ENCODE data around the gene ALKBH5.

The ALKBH5 gene

DNA sequence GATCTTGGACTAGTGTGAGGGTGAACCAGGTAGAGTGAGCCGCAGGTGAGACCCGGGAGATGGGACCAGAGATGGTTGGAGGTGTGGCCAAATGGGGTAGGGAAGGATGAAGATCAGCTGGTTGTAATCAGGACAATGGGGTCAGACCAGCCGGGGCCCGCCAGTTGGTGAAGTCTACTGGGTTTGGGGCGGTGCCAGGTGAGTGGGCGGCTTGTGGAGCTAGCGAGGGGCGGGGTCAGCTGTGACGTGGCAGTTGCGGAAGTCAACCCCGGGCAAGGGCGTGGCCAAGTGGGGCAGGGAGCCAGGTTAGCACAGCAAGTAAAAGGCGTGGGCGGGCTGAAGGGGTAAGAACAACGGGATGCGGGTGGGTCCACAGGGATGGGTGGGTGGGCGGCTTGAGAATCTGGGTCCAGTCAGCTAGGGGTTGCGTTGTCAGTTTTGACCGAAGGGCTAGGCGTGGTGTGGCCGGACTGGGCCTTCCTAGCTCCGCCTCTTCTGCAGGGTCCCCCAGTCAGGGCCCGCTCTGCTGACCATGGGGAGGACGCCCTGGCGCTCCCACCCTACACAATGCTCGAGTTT, 25.5 kb upstream of the ALKBH5 start:
- DNase-seq = peak; percentile 35

DNA sequence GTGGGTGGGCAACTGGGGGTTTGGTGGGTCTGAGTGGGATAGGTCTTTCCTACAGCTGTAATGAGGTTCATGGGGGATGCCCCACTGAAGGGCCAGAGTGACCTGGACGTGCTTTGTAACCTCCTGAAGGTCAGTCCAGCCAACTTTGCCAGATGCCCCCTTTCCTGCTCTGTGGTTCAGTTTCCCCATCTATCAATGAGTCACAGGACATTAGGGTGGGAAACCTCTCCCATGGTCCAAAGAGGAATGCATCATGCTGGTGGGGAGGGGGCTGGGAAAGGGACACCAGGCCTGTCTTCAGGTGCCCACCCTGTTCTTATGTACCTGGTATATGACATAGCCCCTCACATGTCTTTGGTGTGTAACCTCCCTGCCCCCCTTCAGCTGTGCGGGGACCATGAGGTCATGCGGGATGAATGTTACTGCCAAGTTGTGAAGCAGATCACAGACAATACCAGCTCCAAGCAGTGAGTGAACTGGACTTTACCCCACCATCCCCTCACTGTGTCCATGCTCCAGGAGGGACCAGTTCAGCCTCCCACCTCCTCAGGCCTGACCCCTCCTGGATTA, 24.0 kb upstream of the ALKBH5 start:
- DNase-seq = no peak

DNA sequence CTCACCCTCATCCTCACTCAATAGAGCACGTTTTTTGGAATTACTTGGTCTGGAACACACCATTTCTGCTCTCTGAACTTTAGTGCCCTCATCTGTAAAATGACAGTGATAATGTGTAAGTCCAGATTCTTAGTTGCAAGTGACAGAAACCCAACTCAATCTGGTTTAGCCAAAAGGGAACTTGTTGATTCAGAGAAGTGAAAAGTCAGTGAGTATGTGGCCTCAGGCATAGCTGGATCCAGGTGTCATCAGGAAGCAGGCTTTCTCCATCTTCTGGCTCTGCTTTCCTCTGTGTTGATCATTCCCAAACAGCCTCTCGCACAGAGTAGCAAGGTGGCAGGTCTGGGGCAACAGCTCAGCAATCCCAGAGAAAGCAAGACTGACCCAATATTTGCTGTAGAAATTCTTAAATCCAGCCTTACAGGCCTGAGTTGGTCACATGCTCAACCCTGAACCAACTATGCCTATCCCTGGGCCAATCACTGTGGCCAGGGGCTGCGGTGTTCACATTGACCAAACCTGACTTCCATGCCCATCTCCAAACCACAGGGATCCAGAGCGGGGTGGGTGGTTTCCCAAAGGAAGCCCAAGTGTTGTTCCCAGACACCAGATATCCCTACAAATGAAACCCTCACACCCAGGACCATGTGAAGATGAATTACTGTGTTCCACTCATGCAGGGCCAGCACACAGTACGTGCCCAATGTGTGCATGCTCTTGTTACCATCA, 23.3 kb upstream of the ALKBH5 start:
- no peak for DNase-seq

DNA sequence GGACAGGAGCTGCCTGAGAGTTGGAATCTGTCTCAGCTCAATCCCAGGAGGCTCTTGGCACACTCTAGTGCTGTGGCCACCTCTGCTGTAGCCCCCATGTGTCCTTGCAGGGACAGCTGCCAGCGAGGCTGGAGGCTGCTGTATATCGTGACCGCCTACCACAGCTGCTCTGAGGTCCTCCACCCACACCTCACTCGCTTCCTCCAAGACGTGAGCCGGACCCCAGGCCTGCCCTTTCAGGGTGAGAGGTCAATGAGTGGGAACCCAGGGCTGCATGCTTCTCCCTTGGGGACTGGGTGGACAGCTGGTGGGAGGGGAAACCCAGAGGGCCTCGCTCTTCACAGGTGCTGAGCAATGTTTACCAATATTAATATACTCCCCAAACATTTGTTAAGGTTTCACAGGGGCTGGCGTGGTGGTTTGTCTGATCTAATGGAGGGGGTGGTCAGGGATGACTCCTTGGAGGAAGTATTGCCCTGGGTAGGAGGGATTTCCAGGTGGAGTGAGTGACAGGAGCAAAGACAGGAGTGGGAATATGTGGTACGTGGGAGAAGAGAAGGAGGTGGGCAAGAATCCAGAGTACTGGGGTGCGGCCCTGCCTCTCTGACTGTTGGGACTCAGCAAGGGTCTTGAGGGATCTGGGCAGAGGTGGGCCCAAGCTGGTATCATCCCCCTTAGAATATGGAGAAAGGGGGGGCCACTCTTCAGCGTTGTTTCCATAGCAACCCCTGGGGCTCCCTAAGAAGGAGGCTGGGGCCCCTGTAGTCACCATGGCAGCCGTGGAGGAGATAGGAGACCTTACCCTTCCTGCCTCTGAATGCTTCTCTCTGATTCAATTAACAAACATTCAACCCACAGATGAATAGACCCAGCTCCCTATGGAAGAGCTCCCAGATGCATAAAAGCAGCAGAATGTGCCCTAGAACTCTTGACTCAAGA, 22.2 kb upstream of the ALKBH5 start:
- no peak for DNase-seq

DNA sequence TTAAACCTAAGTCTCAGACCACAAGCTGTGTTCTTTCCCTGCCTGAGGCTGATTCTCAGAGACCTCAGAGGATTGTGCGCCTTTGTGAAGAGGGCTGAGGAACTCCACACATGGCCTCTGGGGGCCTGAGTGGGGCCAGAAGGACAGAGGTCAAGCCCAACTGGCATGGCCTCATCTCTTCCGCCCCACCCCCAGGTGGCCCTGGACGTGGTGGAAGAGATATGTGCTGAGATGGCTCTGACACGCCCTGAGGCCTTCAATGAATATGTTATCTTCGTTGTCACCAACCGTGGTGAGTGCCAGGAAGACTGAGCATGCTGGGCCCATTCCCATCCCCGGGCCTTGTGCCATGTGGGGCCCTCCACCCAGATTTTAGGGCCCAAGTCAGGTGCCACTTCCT, 20.1 kb upstream of the ALKBH5 start:
- DNase-seq = no peak

DNA sequence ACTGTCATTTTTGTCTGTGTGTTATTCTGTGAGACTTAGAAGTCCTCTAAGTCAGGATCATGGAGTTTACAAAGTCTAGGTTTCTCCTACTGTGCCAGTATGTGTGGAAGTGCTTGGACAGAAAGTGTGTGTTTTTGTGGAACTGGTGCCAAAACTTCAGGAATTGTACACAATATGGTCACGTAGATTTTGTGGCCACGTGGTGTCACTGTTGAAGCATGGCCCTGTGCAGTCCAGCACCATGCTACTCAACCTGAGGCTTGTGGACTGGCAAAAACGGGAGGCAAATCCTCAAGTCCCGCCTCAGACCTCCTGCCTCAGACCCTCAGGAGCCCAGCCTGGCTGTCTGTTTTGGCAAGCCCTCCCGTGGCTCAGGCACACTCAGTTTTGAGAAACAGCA, 16.7 kb upstream of the ALKBH5 start:
- no peak for DNase-seq

DNA sequence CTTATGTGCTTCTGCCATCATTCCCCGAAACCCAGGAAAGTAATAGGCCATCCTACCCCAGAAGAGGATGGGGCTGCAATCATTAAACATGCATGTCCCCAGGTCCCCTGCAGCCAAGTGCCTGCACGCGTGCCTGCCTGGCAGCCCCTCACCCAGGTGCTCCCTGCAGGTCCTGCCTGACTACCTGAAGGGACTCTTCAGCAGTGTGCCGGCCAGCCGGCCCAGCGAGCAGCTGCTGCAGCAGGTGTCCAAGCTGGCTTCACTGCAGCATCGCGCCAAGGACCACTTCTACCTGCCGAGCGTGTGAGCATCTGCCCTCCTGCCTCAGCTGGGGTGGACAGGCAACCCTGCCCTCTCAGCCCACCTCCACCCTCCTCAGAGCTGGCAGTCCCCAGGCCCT, 16.2 kb upstream of the ALKBH5 start:
- DNase-seq = no peak

DNA sequence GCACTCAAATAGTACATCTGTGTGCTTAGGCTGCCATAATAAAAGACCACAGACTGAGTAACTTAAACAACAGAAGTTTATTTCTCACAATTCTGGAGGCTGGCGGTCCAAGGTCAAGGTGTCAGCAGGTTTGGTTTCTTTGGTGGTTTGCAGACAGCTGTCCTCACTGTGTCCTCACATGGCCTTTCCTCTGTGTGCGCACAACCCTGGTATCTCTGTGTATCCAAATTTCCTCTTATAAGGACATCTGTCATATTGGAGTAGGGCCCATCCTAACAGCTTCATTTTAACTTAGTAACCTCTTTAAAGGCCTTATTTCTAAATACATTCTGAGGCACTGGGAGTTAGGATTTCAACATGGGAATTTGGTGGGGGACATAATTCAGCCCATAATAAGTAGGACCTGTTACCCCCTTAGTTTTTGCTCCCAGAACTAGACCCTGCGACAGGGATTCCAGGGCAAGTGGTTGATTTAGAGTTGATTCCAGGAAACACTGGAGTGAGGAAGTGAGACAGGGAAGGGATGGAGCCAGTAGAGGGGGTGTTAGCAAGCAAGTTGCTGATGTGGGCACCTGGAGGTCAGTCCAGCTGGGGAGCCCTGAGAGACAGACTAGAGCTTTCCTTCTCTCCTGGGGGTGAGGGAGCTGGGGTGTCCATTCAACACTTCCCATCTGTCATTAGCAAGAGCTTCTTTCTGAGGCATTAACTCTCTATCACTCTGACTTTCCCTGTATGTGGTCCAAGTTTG, 10.9 kb upstream of the ALKBH5 start:
- DNase-seq = peak; percentile 74

DNA sequence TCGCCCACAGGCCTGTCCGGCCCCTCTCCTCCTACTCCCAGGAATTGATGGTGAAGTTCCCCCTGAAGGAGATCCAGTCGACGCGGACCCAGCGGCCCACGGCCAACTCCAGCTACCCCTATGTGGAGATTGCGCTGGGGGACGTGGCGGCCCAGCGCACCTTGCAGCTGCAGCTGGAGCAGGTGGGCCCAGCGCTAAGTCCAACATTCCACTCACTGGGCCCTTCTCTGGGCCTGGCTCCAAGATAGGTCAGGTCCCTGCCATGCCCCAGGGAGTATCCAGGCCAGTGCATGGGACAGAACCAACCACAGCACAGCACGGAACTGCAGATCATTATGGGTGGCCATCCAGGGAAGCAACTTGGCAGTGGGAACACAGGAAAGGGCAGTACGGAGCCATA, 9.9 kb upstream of the ALKBH5 start:
- no peak for DNase-seq

DNA sequence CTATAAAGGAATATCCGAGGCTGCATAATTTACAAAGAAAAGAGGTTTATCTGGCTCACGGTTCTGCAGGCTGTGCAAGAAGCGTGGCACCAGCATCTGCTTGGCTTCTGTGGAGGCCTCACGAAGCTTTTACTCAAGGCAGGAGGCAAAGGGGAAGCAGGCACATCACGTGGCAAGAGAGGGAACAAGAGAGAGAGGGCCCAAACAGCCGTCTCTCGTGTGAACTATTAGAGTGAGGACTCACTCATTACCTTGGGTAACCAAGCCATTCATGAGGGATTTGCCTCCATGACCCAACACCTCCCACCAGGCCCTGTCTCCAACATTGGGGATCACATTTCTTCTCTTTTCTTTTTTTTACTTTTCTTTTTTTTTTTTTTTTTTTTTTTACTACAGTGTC, 7.5 kb upstream of the ALKBH5 start:
- no peak for DNase-seq

DNA sequence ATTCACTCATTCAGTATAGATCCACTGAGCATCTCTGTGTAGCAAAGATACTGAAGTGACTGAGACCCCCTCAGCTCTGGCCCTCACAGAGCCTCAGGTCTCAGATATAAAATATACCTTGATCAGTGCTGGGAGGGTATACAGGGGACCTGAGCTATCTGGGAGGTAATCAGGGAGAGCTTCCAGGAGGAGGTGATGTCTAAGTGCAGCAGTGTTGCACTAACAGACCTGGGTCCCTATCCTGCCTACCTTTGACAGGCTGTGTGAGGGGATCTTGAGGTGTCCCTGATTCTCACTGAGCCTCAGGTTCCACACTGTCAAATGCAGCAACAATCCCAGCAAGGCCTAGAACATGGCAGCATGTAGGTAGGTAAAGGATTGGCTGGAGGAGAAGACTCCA, 6.5 kb upstream of the ALKBH5 start:
- no peak for DNase-seq

DNA sequence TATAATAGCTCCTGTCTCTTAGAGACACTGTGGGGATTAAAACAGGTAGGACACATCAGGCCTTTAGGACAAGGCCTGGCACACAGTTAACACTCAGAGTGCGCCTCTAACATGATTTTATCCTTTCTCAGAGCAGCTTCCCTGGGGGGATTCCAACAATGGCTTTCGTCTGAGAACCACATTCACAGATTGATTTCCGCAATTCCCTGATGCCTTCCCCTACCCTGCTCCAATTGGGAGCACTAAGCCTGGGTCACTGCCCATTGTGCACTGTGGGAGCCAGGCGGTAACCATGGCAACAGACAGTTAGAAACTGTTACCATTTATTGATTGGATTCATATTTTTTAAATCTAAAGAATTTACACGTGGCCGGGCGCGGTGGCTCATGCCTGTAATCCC, 5.9 kb upstream of the ALKBH5 start:
- DNase-seq = no peak

DNA sequence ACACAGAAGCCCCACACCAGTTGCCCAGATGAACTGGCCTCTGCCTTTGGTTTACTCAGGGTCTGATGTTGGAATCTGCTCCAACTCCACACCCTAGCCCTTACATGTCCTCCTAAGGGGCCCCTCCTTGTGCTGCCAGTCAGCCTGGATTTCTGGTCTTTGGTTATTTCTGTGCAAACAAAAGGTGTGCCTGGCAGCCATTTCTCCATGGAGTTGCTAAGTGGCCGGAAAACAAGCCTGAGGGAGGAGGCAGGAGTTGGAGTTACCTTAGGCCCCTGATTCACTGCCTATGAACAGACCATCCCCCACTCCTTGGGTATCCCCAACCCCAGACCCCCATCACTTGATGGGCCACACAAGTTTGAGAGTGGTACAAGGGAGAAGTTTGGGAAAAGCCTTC, 4.4 kb upstream of the ALKBH5 start:
- DNase-seq = no peak

DNA sequence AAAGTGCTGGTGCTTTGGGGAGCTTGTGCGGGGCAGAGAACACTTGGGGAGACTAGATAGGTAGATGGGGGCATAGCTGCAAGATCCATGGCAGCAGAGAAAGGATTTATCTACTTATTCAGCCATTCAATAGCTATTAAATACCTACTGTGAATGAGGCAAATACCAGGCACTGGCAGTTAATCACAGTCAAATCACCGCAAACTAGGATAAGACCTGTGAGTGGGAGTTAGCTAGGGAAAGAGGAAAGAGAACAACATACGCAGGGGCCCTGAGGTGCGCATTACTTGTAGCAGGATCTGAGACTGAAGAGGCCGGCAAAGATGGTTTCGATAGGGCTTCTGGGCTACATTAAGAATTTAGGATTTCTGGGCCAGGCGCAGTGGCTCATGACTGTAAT, 3.8 kb upstream of the ALKBH5 start:
- DNase-seq = no peak

DNA sequence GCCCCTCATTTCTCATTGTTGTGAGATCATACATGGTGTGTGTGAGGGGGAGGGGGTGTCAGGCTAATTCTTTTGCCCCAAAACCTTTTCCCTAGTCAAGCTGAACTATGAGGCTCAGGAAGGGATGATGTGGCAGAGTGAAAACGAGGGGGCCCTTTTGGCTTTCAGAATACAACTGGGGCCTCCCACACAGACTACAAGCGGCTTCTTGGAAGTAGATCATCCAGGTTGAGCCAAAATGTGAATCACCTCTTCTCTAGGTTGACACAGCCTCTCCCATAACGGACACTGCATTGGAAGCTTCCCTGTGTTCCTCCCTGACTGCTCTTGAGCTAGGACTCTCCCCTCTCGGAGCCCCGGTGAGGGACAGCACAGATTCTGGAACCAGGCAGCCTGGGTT, 2.3 kb upstream of the ALKBH5 start:
- no peak for DNase-seq

DNA sequence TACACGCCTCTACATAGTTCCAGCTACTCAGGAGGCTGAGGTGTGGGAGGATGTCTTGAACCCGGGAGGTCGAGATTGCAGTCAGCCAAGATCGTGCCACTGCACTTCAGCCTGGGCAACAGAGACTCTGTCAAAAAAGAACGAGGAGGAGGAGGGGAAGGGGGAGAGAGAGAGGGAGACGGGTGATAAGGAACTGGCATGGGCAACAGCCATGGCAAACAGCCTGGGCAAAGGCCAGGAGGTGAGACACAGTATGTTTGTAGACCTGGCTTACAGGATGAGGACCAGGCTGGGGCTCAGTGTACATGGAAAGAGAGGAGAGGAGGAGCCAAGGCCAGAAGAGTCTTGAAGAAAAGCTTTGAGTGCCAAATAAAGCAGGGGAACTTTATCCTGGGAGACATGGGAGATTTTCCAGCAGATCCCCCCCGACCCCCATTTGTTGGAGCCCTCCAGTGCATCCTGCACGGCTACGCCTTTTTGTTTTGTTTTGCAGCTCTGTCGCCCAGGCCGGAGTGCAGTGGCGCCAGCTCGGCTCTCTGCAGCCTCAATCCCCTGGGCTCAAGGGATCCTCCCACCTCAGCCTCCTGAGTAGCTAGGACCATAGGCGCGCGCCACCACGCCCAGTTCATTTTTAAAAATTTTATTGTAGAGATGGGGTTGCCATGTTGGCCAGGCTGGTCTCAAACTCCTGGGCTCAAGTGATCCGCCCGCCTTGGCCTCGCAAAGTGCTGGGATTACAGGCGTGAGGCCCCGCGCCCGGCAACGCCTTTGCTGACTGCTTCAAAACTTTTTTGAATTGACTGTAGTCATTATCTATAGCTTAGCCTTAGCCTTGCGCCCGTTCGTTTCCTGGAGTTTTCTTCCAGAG, 1.3 kb upstream of the ALKBH5 start:
- DNase-seq = peak; percentile 50

DNA sequence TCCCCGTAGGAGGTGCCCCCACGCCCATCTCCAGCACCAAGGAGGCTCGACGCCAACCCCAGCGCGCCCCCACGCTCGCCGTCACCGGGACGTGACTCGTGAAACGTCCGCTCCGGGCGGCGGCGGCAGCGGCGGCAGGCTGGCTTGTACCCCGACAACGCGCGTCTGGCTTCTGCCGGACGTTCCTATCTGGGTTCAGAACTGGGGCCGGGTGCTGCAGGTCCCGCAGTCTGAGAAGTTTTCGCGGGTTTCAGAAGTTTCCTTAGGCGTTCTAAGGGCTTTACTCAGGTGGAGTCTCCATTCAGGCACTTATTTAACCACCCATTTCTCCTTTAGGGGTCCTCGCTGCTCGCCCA, 672 bp upstream of the ALKBH5 start:
- DNase-seq = no peak

DNA sequence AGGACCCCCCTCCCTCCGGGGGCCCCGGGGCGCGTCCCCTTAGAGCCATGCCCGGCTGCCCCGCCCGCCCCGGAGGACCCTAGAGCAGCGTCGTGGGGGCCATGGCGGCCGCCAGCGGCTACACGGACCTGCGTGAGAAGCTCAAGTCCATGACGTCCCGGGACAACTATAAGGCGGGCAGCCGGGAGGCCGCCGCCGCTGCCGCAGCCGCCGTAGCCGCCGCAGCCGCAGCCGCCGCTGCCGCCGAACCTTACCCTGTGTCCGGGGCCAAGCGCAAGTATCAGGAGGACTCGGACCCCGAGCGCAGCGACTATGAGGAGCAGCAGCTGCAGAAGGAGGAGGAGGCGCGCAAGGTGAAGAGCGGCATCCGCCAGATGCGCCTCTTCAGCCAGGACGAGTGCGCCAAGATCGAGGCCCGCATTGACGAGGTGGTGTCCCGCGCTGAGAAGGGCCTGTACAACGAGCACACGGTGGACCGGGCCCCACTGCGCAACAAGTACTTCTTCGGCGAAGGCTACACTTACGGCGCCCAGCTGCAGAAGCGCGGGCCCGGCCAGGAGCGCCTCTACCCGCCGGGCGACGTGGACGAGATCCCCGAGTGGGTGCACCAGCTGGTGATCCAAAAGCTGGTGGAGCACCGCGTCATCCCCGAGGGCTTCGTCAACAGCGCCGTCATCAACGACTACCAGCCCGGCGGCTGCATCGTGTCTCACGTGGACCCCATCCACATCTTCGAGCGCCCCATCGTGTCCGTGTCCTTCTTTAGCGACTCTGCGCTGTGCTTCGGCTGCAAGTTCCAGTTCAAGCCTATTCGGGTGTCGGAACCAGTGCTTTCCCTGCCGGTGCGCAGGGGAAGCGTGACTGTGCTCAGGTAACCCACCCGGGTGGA, 759 bp downstream of the ALKBH5 start:
- DNase-seq = peak; percentile 42

DNA sequence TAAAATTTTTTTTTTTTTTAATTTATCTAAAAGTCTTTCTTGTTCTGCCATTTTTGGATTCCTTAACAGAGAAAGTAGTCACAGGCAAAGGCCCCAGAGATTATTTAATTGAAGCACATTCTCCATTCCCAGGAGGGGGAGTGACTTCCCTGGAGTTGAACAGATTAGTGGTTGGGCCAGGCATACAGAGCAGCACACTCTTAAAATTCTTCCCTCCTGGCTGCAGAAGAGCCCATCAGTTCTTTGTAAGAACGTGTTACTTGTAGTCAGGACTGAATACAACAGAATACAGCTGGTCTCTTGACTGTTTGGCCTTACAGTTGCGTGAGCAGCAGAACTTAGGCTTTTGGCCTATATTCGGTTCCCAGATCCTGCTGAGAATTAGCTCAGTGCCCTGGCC, 1.8 kb downstream of the ALKBH5 start:
- no peak for DNase-seq

DNA sequence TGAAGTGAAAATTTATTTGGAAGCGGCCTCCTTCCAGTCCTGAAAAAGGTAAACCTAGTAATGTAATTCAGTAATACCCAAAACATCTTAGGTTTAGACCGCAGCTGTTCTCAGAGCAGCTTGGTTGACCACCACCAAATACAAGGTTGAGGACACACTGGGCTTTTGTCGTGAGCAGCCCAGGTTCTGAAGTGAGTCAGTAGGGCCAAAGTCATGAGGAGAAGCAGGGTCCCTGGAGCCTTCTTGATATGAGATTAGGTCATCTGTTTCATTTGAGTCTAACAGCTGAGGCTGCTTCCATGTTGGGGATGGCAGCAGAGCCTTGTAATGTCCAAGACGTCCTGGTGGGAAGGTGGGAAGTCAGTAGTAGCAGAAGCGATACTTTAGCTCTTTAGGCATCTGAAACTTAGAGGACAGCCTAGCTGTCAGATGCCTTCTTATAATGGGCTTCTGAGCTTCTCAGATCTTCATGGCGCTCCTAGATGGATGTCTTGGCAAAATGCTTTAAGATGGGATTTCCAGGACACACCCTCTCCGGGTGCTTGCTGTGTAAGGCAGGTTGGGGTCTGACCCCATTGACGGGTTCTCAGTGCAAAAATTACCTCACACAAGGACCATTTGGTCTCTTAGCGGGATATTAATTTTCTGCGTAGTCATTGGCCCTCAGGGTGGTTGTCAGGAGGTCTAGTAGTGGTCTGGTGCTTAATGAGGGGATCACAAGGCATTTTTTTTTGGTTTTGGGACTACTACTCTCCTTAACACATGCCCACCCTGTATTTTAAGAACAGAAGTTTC, 2.4 kb downstream of the ALKBH5 start:
- no peak for DNase-seq

All from NCI-H2171 treated with DMSO at 0.1 percent for 48 hours (cell line).